Nephron progenitor cell (in vitro differentiated cells): ENCODE data around the gene AGBL4.

ENCODE experiments used
- DNase-seq: peaks from one replicate; pipeline ENCODE4 v3.0.0; 2021
- H3K27ac Mint-ChIP-seq: 2 replicates; pipeline ENCODE4 v1.8.0; 2021; ENCODE audit warnings: mild to moderate bottlenecking, moderate library complexity, mixed read lengths
- H3K27me3 Mint-ChIP-seq: 2 replicates; pipeline ENCODE4 v1.8.0; 2021; ENCODE audit warnings: mild to moderate bottlenecking, low read depth, mixed read lengths; ENCODE audit not compliant: poor library complexity
- H3K36me3 Mint-ChIP-seq: 2 replicates; pipeline ENCODE4 v1.8.0; 2021; ENCODE audit warnings: low read depth, mixed read lengths
- H3K4me1 Mint-ChIP-seq: 2 replicates; pipeline ENCODE4 v1.8.0; 2021; ENCODE audit warnings: mixed read lengths
- H3K4me3 Mint-ChIP-seq: 2 replicates; pipeline ENCODE4 v1.8.0; 2021; ENCODE audit warnings: mild to moderate bottlenecking, moderate library complexity, mixed read lengths
- H3K9me3 Mint-ChIP-seq: 2 replicates; pipeline ENCODE4 v1.8.0; 2021; ENCODE audit warnings: mild to moderate bottlenecking, moderate library complexity, mixed read lengths
- CTCF ChIP-seq: fragments of 200-600 bp; sonication (generic); IDR thresholded peaks from 2 replicates; pipeline ENCODE4 v1.5.0; 2021; ENCODE audit warnings: antibody characterized with exemption

The AGBL4 gene

GRCh38 chr1:48572134-48572533 lies 1451.6 kb downstream of the AGBL4 start:
- Mint-ChIP-seq H3K27ac (no peak overlapping the region), H3K4me3 (no peak overlapping the region), H3K27me3 (peaks cover 27% of the 10 kb centered on the region), H3K4me1 (no peaks in the 10 kb centered on the region), H3K9me3 (no peaks in the 10 kb centered on the region), H3K36me3 (no peaks in the 10 kb centered on the region)
- DNase-seq: no peak
- no peak for TF ChIP-seq CTCF

GRCh38 chr1:48571303-48571987 lies 1452.3 kb downstream of the AGBL4 start:
- Mint-ChIP-seq H3K27ac (no peak overlapping the region), H3K9me3 (no peaks in the 10 kb centered on the region), H3K4me1 (no peaks in the 10 kb centered on the region), H3K27me3 (peaks cover 27% of the 10 kb centered on the region), H3K4me3 (no peak overlapping the region), H3K36me3 (no peaks in the 10 kb centered on the region)
- no peak for DNase-seq
- TF ChIP-seq CTCF: no peak

- Mint-ChIP-seq H3K27ac (no peak overlapping the region), H3K27me3 (peaks cover 26% of the 10 kb centered on the region), H3K9me3 (no peaks in the 10 kb centered on the region), H3K4me1 (no peaks in the 10 kb centered on the region), H3K36me3 (no peaks in the 10 kb centered on the region), H3K4me3 (no peak overlapping the region)
- DNase-seq: no peak
- TF ChIP-seq CTCF: no peak
Observed at GRCh38 chr1:48570568-48570967, 1453.2 kb downstream of the AGBL4 start.

- Mint-ChIP-seq H3K27me3 (peaks cover 25% of the 10 kb centered on the region), H3K4me1 (no peaks in the 10 kb centered on the region), H3K36me3 (no peaks in the 10 kb centered on the region), H3K4me3 (no peak overlapping the region), H3K27ac (no peak overlapping the region), H3K9me3 (no peaks in the 10 kb centered on the region)
- TF ChIP-seq CTCF: no peak
- DNase-seq: no peak
Observed at GRCh38 chr1:48568501-48568900, 1455.3 kb downstream of the AGBL4 start.

GRCh38 chr1:48566492-48566891 lies 1457.3 kb downstream of the AGBL4 start:
- no peak overlapping the region for H3K4me3 Mint-ChIP-seq
- H3K27ac Mint-ChIP-seq: no peak overlapping the region
- no peaks in the 10 kb centered on the region for H3K9me3 Mint-ChIP-seq
- DNase-seq: no peak
- peaks cover 17% of the 10 kb centered on the region for H3K27me3 Mint-ChIP-seq
- H3K4me1 Mint-ChIP-seq: no peaks in the 10 kb centered on the region
- TF ChIP-seq CTCF: no peak
- H3K36me3 Mint-ChIP-seq: no peaks in the 10 kb centered on the region

- Mint-ChIP-seq H3K27me3 (peaks cover 22% of the 10 kb centered on the region), H3K27ac (no peak overlapping the region), H3K4me1 (no peaks in the 10 kb centered on the region), H3K36me3 (no peaks in the 10 kb centered on the region), H3K9me3 (no peaks in the 10 kb centered on the region), H3K4me3 (no peak overlapping the region)
- no peak for TF ChIP-seq CTCF
- no peak for DNase-seq
Observed at GRCh38 chr1:48563021-48563420, 1460.7 kb downstream of the AGBL4 start.
